ENCODE results near the gene E2F7.

Gene E2F7

GRCh38 chr12:77062846-77063461 lies 2.4 kb downstream of the E2F7 start:
- no peak for DNase-seq

GRCh38 chr12:77062396-77062795 lies 3.0 kb downstream of the E2F7 start:
- no peak for DNase-seq

GRCh38 chr12:77060883-77061240 lies 4.5 kb downstream of the E2F7 start:
- DNase-seq = no peak

GRCh38 chr12:77060136-77060882 lies 5.1 kb downstream of the E2F7 start:
- no peak for DNase-seq

GRCh38 chr12:77058740-77059139 lies 6.6 kb downstream of the E2F7 start:
- no peak for DNase-seq

- no peak for DNase-seq
Observed at GRCh38 chr12:77054851-77055250, 10.5 kb downstream of the E2F7 start.

- no peak for DNase-seq
Observed at GRCh38 chr12:77053259-77053658, 12.1 kb downstream of the E2F7 start.

GRCh38 chr12:77049767-77050353 lies 15.5 kb downstream of the E2F7 start:
- DNase-seq = peak; percentile 11

GRCh38 chr12:77047341-77048109 lies 17.8 kb downstream of the E2F7 start:
- DNase-seq = no peak

GRCh38 chr12:77046468-77046867 lies 18.9 kb downstream of the E2F7 start:
- DNase-seq = no peak

- DNase-seq = no peak
Observed at GRCh38 chr12:77045183-77045582, 20.2 kb downstream of the E2F7 start.

GRCh38 chr12:77044721-77045120 lies 20.6 kb downstream of the E2F7 start:
- no peak for DNase-seq

GRCh38 chr12:77042833-77043232 lies 22.5 kb downstream of the E2F7 start:
- no peak for DNase-seq

GRCh38 chr12:77040231-77040630 lies 25.1 kb downstream of the E2F7 start:
- DNase-seq = no peak

GRCh38 chr12:77035226-77035625 lies 30.1 kb downstream of the E2F7 start:
- DNase-seq = no peak

- DNase-seq = no peak
Observed at GRCh38 chr12:77033658-77034536, 31.5 kb downstream of the E2F7 start.

- no peak for DNase-seq
Observed at GRCh38 chr12:77032406-77032805, 33.0 kb downstream of the E2F7 start.

- no peak for DNase-seq
Observed at GRCh38 chr12:77031745-77032144, 33.6 kb downstream of the E2F7 start.

- no peak for DNase-seq
Observed at GRCh38 chr12:77025782-77026314, 39.5 kb downstream of the E2F7 start.

GRCh38 chr12:77023501-77023900 lies 41.9 kb downstream of the E2F7 start:
- DNase-seq = no peak

- no peak for DNase-seq
Observed at GRCh38 chr12:77019920-77020319, 45.4 kb downstream of the E2F7 start.

GRCh38 chr12:77016606-77017005 lies 48.8 kb downstream of the E2F7 start:
- DNase-seq = no peak

Data from right kidney (tissue), 1 donor.